Brain microvascular endothelial cell (primary cell): Measurements from ENCODE around the gene LIMS2.
A peak's percentile ranks its signal among the peaks of the same experiment; 100 is the strongest.

Source experiments
- DNase-seq: peaks from one replicate; pipeline ENCODE4 v3.0.0-alpha.2; 2020
- H3K27ac ChIP-seq: fragments of 250-450 bp; sonication (Bioruptor Pico); 2 replicates; pipeline ENCODE4 v1.5.1; 2020; ENCODE audit warnings: mild to moderate bottlenecking, moderate library complexity
- H3K27me3 ChIP-seq: fragments of 250-450 bp; sonication (Bioruptor Pico); replicated peaks from 2 replicates; pipeline ENCODE4 v1.5.1; 2020; ENCODE audit warnings: mild to moderate bottlenecking
- H3K36me3 ChIP-seq: fragments of 250-450 bp; sonication (Bioruptor Pico); replicated peaks from 2 replicates; pipeline ENCODE4 v1.5.1; 2020; ENCODE audit warnings: mild to moderate bottlenecking
- H3K4me3 ChIP-seq: 2 replicates; pipeline ENCODE4 v1.5.1; 2011; ENCODE audit warnings: low read depth, mild to moderate bottlenecking, control low read depth, low read length, moderate library complexity
- CTCF ChIP-seq: IDR thresholded peaks from 2 replicates; pipeline ENCODE4 v1.5.1; 2011; ENCODE audit warnings: low read depth, mild to moderate bottlenecking, moderate library complexity, low read length, control low read depth, inconsistent platforms; ENCODE audit errors: missing control alignments
- in situ Hi-C: cut with HindIII; loops from 2 replicates; pipeline ENCODE4 v1.10.0; 2017; ENCODE audit warnings: low sequenced_read_pairs, low pct_ligation_motif_present

LIMS2 gene

GRCh38 chr2:127675331-127676261, at the start of gene LIMS2:
TSS of gene LIMS2 (minus strand) at chr2:127675530. CDS start at chr2:127675024, 506 bp downstream.
- no peak for TF ChIP-seq CTCF
- no peak within 1 kb of the TSS for H3K27ac ChIP-seq
- H3K4me3 ChIP-seq = peak within 1 kb of the TSS; percentile 52
- DNase-seq = no peak
- in situ Hi-C loops = no loop called here
- H3K27me3 ChIP-seq = no peaks in the 10 kb centered on the region
- no peaks in the 10 kb centered on the region for H3K36me3 ChIP-seq

GRCh38 chr2:127722807-127723206, 47.5 kb upstream of the LIMS2 start:
- Histone ChIP-seq H3K27ac (no peak overlapping the region), H3K4me3 (no peak overlapping the region), H3K36me3 (peaks cover 32% of the 10 kb centered on the region), H3K27me3 (no peaks in the 10 kb centered on the region)
- DNase-seq = no peak
- in situ Hi-C loops = no loop called here
- no peak for TF ChIP-seq CTCF

- no peak for DNase-seq
- in situ Hi-C loops = no loop called here
- peak overlapping the region; percentile 76 for H3K27ac ChIP-seq
- peaks cover 33% of the 10 kb centered on the region for H3K36me3 ChIP-seq
- H3K4me3 ChIP-seq = no peak overlapping the region
- TF ChIP-seq CTCF = no peak
- H3K27me3 ChIP-seq = no peaks in the 10 kb centered on the region
Observed at GRCh38 chr2:127721978-127722355, 46.6 kb upstream of the LIMS2 start.

- Histone ChIP-seq H3K4me3 (no peak overlapping the region), H3K27ac (peak overlapping the region; percentile 76), H3K36me3 (peaks cover 38% of the 10 kb centered on the region), H3K27me3 (no peaks in the 10 kb centered on the region)
- peak; percentile 40 for DNase-seq
- TF ChIP-seq CTCF = no peak
- in situ Hi-C loops = no loop called here
Observed at GRCh38 chr2:127721311-127721977, 46.1 kb upstream of the LIMS2 start.

GRCh38 chr2:127719301-127720218, 44.2 kb upstream of the LIMS2 start:
- in situ Hi-C loops = no loop called here
- DNase-seq = no peak
- TF ChIP-seq CTCF = no peak
- peaks cover 38% of the 10 kb centered on the region for H3K36me3 ChIP-seq
- H3K27ac ChIP-seq = no peak overlapping the region
- no peaks in the 10 kb centered on the region for H3K27me3 ChIP-seq
- no peak overlapping the region for H3K4me3 ChIP-seq
